Fibroblast of lung (primary cell): ENCODE data around the gene SRL. TPM values are rescaled to one million over a fixed set of nuclear protein-coding genes. Genes with fewer than 3 reads are reported as not detected.

ENCODE experiments used
- DNase-seq, 2 donors: peaks; one replicate each; pipeline versions ENCODE4 v3.0.0 to v3.0.0-alpha.2; 2010; ENCODE audit warnings: low read depth in 2 of 2
- H2AFZ ChIP-seq: 2 replicates; pipeline ENCODE4 v1.5.1; 2012; ENCODE audit warnings: low read length, control low read depth, inconsistent platforms
- H3K27ac ChIP-seq: 2 replicates; pipeline ENCODE4 v1.5.1; 2011; ENCODE audit warnings: low read length, control low read depth; ENCODE audit not compliant: insufficient read depth
- H3K27me3 ChIP-seq: 2 replicates; pipeline ENCODE4 v1.5.1; 2011; ENCODE audit warnings: mild to moderate bottlenecking, low read length; ENCODE audit not compliant: control insufficient read depth, insufficient read depth
- H3K36me3 ChIP-seq: 2 replicates; pipeline ENCODE4 v1.5.1; 2011; ENCODE audit warnings: low read length; ENCODE audit not compliant: control insufficient read depth, insufficient read depth
- H3K4me1 ChIP-seq: 2 replicates; pipeline ENCODE4 v1.5.1; 2011; ENCODE audit warnings: low read length; ENCODE audit not compliant: control insufficient read depth, insufficient read depth; ENCODE audit errors: extremely low read depth
- H3K4me2 ChIP-seq: 2 replicates; pipeline ENCODE4 v1.5.1; 2011; ENCODE audit warnings: low read length, control low read depth; ENCODE audit not compliant: insufficient read depth; ENCODE audit errors: extremely low read depth
- H3K4me3 ChIP-seq, 4 experiments: fragments of 200-600 bp in 1 of 4; sonication (generic) in 1 of 4; replicated peaks in 1 of 4; 2 replicates each; pipeline ENCODE4 v1.5.1; 2011 to 2016; ENCODE audit warnings: low read length in 4 of 4, low read depth in 3 of 4, mild to moderate bottlenecking in 3 of 4, control low read depth in 2 of 4, inconsistent platforms in 1 of 4, mixed read lengths in 1 of 4; ENCODE audit not compliant: insufficient read depth in 1 of 4; ENCODE audit errors: control extremely low read depth in 1 of 4
- H3K79me2 ChIP-seq: 2 replicates; pipeline ENCODE4 v1.5.1; 2012; ENCODE audit warnings: mild to moderate bottlenecking, low read length, inconsistent platforms; ENCODE audit not compliant: control insufficient read depth, insufficient read depth
- H3K9ac ChIP-seq: 2 replicates; pipeline ENCODE4 v1.5.1; 2011; ENCODE audit warnings: mild to moderate bottlenecking, low read length, control low read depth; ENCODE audit not compliant: insufficient read depth
- H3K9me3 ChIP-seq: 2 replicates; pipeline ENCODE4 v1.5.1; 2012; ENCODE audit warnings: low read depth, low read length; ENCODE audit not compliant: control insufficient read depth, insufficient read depth
- H4K20me1 ChIP-seq: 2 replicates; pipeline ENCODE4 v1.5.1; 2011; ENCODE audit warnings: low read length; ENCODE audit not compliant: control insufficient read depth, insufficient read depth; ENCODE audit errors: extremely low read depth
- CTCF ChIP-seq, 2 donors: IDR thresholded peaks in 1 of 2; conservative IDR thresholded peaks in 1 of 2; 1 replicate in 1 of 2; 2 replicates in 1 of 2; pipeline ENCODE4 v1.5.1; 2011 to 2012; ENCODE audit warnings: low read length in 2 of 2, control low read depth in 1 of 2, inconsistent platforms in 1 of 2, low read depth in 1 of 2, mild to moderate bottlenecking in 1 of 2
- EZH2 ChIP-seq: IDR thresholded peaks from 2 replicates; pipeline ENCODE4 v1.5.1; 2012; ENCODE audit warnings: low read length, control low read depth, mild to moderate bottlenecking; ENCODE audit errors: missing control alignments
- polyA plus RNA-seq, 2 donors: library from polyadenylated mRNA; depleted of rRNA in 1 of 2; stranded (reverse) in 1 of 2; unstranded in 1 of 2; fragments of >200 nt; gene quantifications; 2 replicates each; pipeline ENCODE4 v1.2.1, GENCODE V29; 2011 to 2012; ENCODE audit warnings: missing spikeins in 1 of 2
- total RNA-seq: library from RNA; depleted of rRNA; stranded (reverse); fragments of >200 nt; gene quantifications from 2 replicates; pipeline ENCODE4 v1.2.1, GENCODE V29; 2014

SRL gene
- total and polyA plus RNA-seq, 2 donors (not counting 1 experiment from before 2014, with no cell fraction given), result 0.07 to 0.17 TPM

DNA sequence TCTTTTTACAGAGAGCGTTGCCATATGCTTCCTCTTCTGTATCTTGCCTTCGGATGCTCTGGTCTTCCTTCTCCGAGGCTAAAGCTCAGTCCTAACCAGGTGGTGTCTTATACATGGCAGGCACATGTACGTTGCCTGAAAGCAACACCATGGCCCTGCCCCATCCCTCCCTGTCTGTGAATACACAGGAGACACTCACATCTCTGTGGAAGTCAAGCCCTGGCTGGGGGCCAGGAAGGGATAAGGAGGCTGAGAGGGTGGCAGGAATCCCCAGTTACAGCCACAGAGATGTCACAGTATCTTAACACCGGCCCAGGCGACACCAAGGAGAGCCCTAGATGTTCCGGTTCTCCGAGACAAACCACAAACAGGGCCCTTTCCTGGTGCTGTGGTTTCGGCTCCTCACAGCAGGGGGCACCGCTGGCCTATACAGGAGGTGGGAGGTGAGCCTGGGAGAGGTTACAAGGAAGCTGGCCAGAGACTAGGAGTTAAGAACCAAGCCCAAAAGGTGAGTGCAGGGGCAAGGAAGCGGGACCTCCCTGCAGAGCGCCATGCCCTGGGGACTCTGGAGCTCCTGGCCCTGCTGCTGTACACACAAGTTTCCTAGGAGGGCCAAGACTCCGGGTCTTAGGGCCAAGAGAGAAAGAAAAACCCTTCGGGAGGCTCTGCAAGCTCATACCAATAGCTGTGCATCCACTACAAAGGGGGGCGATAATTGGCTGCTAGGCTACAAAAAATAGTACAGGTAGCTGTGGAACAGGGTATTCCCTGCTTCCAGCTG lies 41.7 kb downstream of the SRL start:
- Histone ChIP-seq H3K9ac (no peak overlapping the region), H3K9me3 (no peaks in the 10 kb centered on the region), H3K27ac (no peak overlapping the region), H2AFZ (peak overlapping the region; percentile 86), H3K27me3 (no peaks in the 10 kb centered on the region), H3K36me3 (no peaks in the 10 kb centered on the region), H3K4me3 (no peak overlapping the region), H3K4me1 (peaks cover 4% of the 10 kb centered on the region), H4K20me1 (no peaks in the 10 kb centered on the region), H3K4me2 (no peak overlapping the region), H3K79me2 (no peaks in the 10 kb centered on the region)
- peak; percentile 40 to 64 for DNase-seq
- TF ChIP-seq EZH2 (no peak), CTCF (conservative IDR thresholded peaks at IDR 0.05 in 1 of 2, IDR thresholded peaks at IDR 0.05 in 1 of 2; ENCODE audit: low read depth in 1 of 2, low read length in 2 of 2) (peak; percentile 84 to 91)

- H3K27me3 ChIP-seq, result no peaks in the 10 kb centered on the region
- H3K4me1 ChIP-seq, result peaks cover 4% of the 10 kb centered on the region
- no peak overlapping the region for H3K4me3 ChIP-seq
- H3K27ac ChIP-seq, result no peak overlapping the region
- no peaks in the 10 kb centered on the region for H3K9me3 ChIP-seq
- H4K20me1 ChIP-seq, result no peaks in the 10 kb centered on the region
- H3K79me2 ChIP-seq, result no peaks in the 10 kb centered on the region
- H3K4me2 ChIP-seq, result no peak overlapping the region
- TF ChIP-seq CTCF (conservative IDR thresholded peaks at IDR 0.05 in 1 of 2, IDR thresholded peaks at IDR 0.05 in 1 of 2; ENCODE audit: low read depth in 1 of 2, low read length in 2 of 2) (no peak), EZH2 (no peak)
- H3K36me3 ChIP-seq, result no peaks in the 10 kb centered on the region
- H2AFZ ChIP-seq, result no peak overlapping the region
- DNase-seq, result no peak
- H3K9ac ChIP-seq, result no peak overlapping the region
These were observed 43.1 kb downstream of the SRL start for GRCh38 chr16:4198816-4199215.

DNA sequence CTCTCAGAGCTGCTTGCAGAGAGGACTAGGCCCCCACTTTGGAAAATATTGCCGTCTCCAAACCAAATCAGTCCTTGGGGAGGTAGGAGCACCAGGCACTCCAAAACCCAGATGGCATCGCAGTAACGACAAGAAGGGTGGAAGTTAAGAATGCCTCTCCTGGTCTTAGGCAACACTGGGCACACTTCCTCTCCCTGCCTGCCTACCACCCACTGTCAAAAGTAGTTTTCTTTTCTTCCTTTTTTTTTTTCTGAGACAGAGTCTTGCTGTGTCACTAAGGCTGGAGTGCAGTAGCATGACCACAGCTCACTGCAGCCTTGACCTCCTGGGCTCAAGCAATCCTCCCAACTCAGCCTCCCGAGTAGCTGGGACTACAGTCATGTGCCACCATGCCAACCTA lies 47.2 kb downstream of the SRL start:
- no peaks in the 10 kb centered on the region for H4K20me1 ChIP-seq
- TF ChIP-seq EZH2, result no peak
- no peak for TF ChIP-seq CTCF (conservative IDR thresholded peaks at IDR 0.05 in 1 of 2, IDR thresholded peaks at IDR 0.05 in 1 of 2; ENCODE audit: low read depth in 1 of 2, low read length in 2 of 2)
- no peaks in the 10 kb centered on the region for H3K4me1 ChIP-seq
- no peak overlapping the region for H3K27ac ChIP-seq
- no peaks in the 10 kb centered on the region for H3K79me2 ChIP-seq
- no peak overlapping the region for H2AFZ ChIP-seq
- peaks cover 5% of the 10 kb centered on the region for H3K27me3 ChIP-seq
- H3K9me3 ChIP-seq, result no peaks in the 10 kb centered on the region
- H3K4me3 ChIP-seq, result no peak overlapping the region
- H3K9ac ChIP-seq, result no peak overlapping the region
- DNase-seq, result no peak
- H3K36me3 ChIP-seq, result no peaks in the 10 kb centered on the region
- H3K4me2 ChIP-seq, result no peak overlapping the region
